ENCODE data around the gene LRRC49. TPM values are rescaled to one million over a fixed set of nuclear protein-coding genes. Genes with fewer than 3 reads are reported as not detected.

LRRC49 gene
- total and polyA plus RNA-seq, 2 of the 13 experiments (the other 11 are each of a cell fraction or from before 2014, with no cell fraction given): 0.57 to 1.00 TPM

DNA sequence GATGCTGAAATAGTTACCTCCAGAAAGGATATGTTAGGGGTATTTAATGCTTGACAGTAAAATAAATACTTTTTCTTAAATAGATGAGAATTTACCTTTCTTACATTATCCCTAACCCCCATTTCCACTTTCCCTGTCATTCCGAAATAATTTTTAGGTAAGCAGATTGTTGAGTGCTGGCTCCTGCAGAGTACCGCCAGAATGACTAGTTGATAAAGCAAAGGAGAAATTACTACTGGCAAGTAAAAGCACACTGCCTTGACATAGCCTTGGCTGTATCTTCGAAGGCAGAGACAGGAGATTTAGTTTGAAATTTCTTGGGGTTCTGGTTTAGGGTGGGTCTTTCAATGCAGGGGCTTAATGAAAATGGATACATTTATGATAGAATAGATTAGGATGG lies 40.8 kb downstream of the LRRC49 start:
- WGBS (ENCODE audit: low lambda C conversion rate): 45% methylated on average over 3 of the region's 3 CpGs
- ATAC-seq: no peak
- BruUV-seq (replicated peaks): no TSS peak
- Histone ChIP-seq H3K36me3 (replicated peaks in 1 of 2; ENCODE audit: control insufficient read depth in 1 of 2, insufficient read depth in 2 of 2, low read length in 2 of 2) (no peaks in the 10 kb centered on the region), H3K9ac (ENCODE audit: insufficient read depth, low read depth, low read length) (no peak overlapping the region), H4K20me1 (ENCODE audit: insufficient read depth, low read length) (no peaks in the 10 kb centered on the region), H3K27me3 (ENCODE audit: control insufficient read depth in 1 of 2, insufficient read depth in 2 of 2, low read length in 2 of 2) (no peaks in the 10 kb centered on the region), H3K4me3 (replicated peaks in 1 of 3; ENCODE audit: insufficient read depth in 1 of 3, low read depth in 2 of 3, low read length in 3 of 3) (no peak overlapping the region), H3K4me1 (ENCODE audit: insufficient read depth, low read length) (no peaks in the 10 kb centered on the region), H3K79me2 (ENCODE audit: insufficient read depth, low read length) (no peaks in the 10 kb centered on the region), H3K4me2 (ENCODE audit: low read depth, low read length) (no peak overlapping the region), H3K9me3 (ENCODE audit: low read length) (no peaks in the 10 kb centered on the region), H3K27ac (ENCODE audit: extremely low read length, insufficient read depth, low read length) (no peak overlapping the region), H2AFZ (ENCODE audit: low read length) (no peak overlapping the region)
- intact Hi-C loops (cut with micrococcal nuclease; ENCODE audit: unreplicated experiment) (no loop called here), in situ Hi-C loops (cut with HindIII; ENCODE audit: extremely low pct_ligation_motif_present, low pct_unique_long_range_greater_than_20kb) (no loop called here)
- POLR2A ChIA-PET: no interaction called here
- CTCF ChIA-PET (ENCODE audit: low intra/inter-chr PET ratio, low total read pairs): no interaction called here
- no peak for FAIRE-seq
- no peak for DNase-seq (ENCODE audit: low spot score)
- no peak for TF ChIP-seq TARDBP (CRISPR knock-in tag; IDR thresholded peaks at IDR 0.05)
- TF ChIP-seq LCORL (IDR thresholded peaks at IDR 0.05): no peak
- no peak for TF ChIP-seq LCORL (CRISPR knock-in tag; IDR thresholded peaks at IDR 0.05)
- TF ChIP-seq, protein P1, sequence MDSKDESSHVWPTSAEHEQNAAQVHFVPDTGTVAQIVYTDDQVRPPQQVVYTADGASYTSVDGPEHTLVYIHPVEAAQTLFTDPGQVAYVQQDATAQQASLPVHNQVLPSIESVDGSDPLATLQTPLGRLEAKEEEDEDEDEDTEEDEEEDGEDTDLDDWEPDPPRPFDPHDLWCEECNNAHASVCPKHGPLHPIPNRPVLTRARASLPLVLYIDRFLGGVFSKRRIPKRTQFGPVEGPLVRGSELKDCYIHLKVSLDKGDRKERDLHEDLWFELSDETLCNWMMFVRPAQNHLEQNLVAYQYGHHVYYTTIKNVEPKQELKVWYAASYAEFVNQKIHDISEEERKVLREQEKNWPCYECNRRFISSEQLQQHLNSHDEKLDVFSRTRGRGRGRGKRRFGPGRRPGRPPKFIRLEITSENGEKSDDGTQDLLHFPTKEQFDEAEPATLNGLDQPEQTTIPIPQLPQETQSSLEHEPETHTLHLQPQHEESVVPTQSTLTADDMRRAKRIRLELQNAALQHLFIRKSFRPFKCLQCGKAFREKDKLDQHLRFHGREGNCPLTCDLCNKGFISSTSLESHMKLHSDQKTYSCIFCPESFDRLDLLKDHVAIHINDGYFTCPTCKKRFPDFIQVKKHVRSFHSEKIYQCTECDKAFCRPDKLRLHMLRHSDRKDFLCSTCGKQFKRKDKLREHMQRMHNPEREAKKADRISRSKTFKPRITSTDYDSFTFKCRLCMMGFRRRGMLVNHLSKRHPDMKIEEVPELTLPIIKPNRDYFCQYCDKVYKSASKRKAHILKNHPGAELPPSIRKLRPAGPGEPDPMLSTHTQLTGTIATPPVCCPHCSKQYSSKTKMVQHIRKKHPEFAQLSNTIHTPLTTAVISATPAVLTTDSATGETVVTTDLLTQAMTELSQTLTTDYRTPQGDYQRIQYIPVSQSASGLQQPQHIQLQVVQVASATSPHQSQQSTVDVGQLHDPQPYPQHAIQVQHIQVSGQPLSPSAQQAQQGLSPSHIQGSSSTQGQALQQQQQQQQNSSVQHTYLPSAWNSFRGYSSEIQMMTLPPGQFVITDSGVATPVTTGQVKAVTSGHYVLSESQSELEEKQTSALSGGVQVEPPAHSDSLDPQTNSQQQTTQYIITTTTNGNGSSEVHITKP (CRISPR knock-in tag; IDR thresholded peaks at IDR 0.05; ENCODE audit: low read depth): no peak

DNA sequence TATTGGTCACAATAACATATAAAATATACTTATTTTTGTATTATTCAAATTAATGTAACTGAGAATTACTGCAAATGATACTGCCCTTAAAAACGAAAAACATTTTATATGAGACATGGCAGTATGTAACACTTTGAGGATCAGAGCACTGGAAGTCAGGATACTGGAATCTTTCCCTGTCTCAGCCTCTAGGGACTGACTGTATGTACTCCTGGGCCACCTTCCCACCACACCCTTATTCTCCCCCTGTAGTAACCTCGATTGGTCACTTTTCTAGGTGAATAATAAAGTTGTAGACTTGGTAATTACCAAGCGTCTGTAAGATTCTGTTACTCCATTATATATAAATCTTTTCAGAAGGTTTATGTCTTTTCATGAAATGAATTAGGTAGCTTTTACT lies 43.0 kb downstream of the LRRC49 start:
- DNase-seq (ENCODE audit: low spot score): no peak
- POLR2A ChIA-PET: no interaction called here

More for the DNA sequence above, 43.0 kb downstream of the LRRC49 start:
- in situ Hi-C loops (cut with HindIII; ENCODE audit: extremely low pct_ligation_motif_present, low pct_unique_long_range_greater_than_20kb) (no loop called here), intact Hi-C loops (cut with micrococcal nuclease; ENCODE audit: unreplicated experiment) (no loop called here)
- no peaks in the 10 kb centered on the region for H3K79me2 ChIP-seq (ENCODE audit: insufficient read depth, low read length)
- no TSS peak for BruUV-seq (replicated peaks)
- TF ChIP-seq CBX2 (IDR thresholded peaks at IDR 0.05; ENCODE audit: low read depth, low read length): no peak
- TF ChIP-seq CBX2 (CRISPR knock-in tag; IDR thresholded peaks at IDR 0.05; ENCODE audit: low read depth): no peak
- TF ChIP-seq MBNL3 (CRISPR knock-in tag; conservative IDR thresholded peaks at IDR 0.05): no peak
- TF ChIP-seq ZNF333 (CRISPR knock-in tag; IDR thresholded peaks at IDR 0.05; ENCODE audit: borderline replicate concordance): no peak
- TF ChIP-seq MEIS1 (CRISPR knock-in tag; IDR thresholded peaks at IDR 0.05; ENCODE audit: borderline replicate concordance): no peak
- no peak for TF ChIP-seq RBM22 (optimal IDR thresholded peaks at IDR 0.05; ENCODE audit: low read length)
- H3K9me3 ChIP-seq (ENCODE audit: low read length): no peaks in the 10 kb centered on the region
- ATAC-seq: no peak
- WGBS (ENCODE audit: low lambda C conversion rate): 4% methylated on average over 3 of the region's 3 CpGs
- no peak overlapping the region for H3K4me3 ChIP-seq (replicated peaks in 1 of 3; ENCODE audit: insufficient read depth in 1 of 3, low read depth in 2 of 3, low read length in 3 of 3)
- H3K9ac ChIP-seq (ENCODE audit: insufficient read depth, low read depth, low read length): no peak overlapping the region
- H2AFZ ChIP-seq (ENCODE audit: low read length): no peak overlapping the region
- CTCF ChIA-PET (ENCODE audit: low intra/inter-chr PET ratio, low total read pairs): no interaction called here
- no peak overlapping the region for H3K27ac ChIP-seq (ENCODE audit: extremely low read length, insufficient read depth, low read length)
- no peaks in the 10 kb centered on the region for H4K20me1 ChIP-seq (ENCODE audit: insufficient read depth, low read length)
- H3K4me1 ChIP-seq (ENCODE audit: insufficient read depth, low read length): no peaks in the 10 kb centered on the region
- no peak for FAIRE-seq
- no peaks in the 10 kb centered on the region for H3K36me3 ChIP-seq (replicated peaks in 1 of 2; ENCODE audit: control insufficient read depth in 1 of 2, insufficient read depth in 2 of 2, low read length in 2 of 2)
- no peaks in the 10 kb centered on the region for H3K27me3 ChIP-seq (ENCODE audit: control insufficient read depth in 1 of 2, insufficient read depth in 2 of 2, low read length in 2 of 2)
- H3K4me2 ChIP-seq (ENCODE audit: low read depth, low read length): no peak overlapping the region

All from HepG2 (cell line).